ENCODE data around the gene NHEJ1.

- no peak for TF ChIP-seq POLR2A (IDR thresholded peaks at IDR 0.05; ENCODE audit: low read depth, low read length)
- no peak for TF ChIP-seq POLR2AphosphoS5 (IDR thresholded peaks at IDR 0.05; ENCODE audit: low read depth, low read length)
- no peak for TF ChIP-seq PAX5 (IDR thresholded peaks at IDR 0.05; ENCODE audit: insufficient read depth, low read length, severe bottlenecking)
- no peak for TF ChIP-seq TAF1 (IDR thresholded peaks at IDR 0.05; ENCODE audit: low read depth, low read length)
- TF ChIP-seq SPI1 (IDR thresholded peaks at IDR 0.05; ENCODE audit: low read depth, low read length) = no peak
These were observed 32.2 kb downstream of the NHEJ1 start for GRCh38 chr2:219128396-219128795.

Measured in GM12891 (cell line).